PFSK-1 (cell line): Measurements from ENCODE around the gene OR51V1.

Source experiments
- POLR2AphosphoS5 ChIP-seq: IDR thresholded peaks from 2 replicates; pipeline ENCODE4 v1.6.1; 2012; ENCODE audit warnings: low read depth, mild to moderate bottlenecking, control low read depth, low read length, moderate library complexity
- SIN3A ChIP-seq: IDR thresholded peaks from 2 replicates; pipeline ENCODE4 v1.6.1; 2012; ENCODE audit warnings: mild to moderate bottlenecking, low read length, moderate library complexity, borderline replicate concordance; ENCODE audit not compliant: insufficient read depth
- TAF1 ChIP-seq: IDR thresholded peaks from 2 replicates; pipeline ENCODE4 v1.6.1; 2012; ENCODE audit warnings: low read length, control low read depth, borderline replicate concordance; ENCODE audit not compliant: insufficient read depth
- TF ChIP-seq, protein P1 (sequence below), 2 experiments: IDR thresholded peaks; 2 replicates each; pipeline versions ENCODE4 v1.6.1 to v1.8.0; 2011 to 2012; ENCODE audit warnings: low read depth in 2 of 2, low read length in 2 of 2, control low read depth in 1 of 2, inconsistent platforms in 1 of 2, mild to moderate bottlenecking in 1 of 2, moderate library complexity in 1 of 2; ENCODE audit not compliant: insufficient read depth in 1 of 2

DNA sequence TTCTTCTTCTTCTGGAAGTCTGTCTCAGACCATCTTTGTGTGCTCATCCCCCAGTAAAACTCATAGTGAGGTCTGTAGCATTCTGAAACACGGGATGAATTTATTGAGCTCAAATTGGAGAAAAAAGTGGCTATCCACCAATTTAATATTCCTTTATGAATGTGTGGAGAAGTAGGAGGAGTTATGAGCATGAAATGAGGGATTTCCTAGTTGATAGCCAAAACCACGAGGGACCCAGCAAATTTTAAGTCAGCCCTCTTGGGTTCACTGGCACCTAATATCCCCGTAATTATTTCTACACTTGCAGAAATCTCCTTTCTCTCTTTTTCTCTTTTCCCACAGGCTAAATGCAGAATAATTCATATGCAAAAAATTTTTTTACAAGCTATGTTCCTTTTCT lies 45.8 kb downstream of the OR51V1 start, which contains the start of gene OR52A1:
- no peak for TF ChIP-seq SIN3A
- TF ChIP-seq, protein P1, sequence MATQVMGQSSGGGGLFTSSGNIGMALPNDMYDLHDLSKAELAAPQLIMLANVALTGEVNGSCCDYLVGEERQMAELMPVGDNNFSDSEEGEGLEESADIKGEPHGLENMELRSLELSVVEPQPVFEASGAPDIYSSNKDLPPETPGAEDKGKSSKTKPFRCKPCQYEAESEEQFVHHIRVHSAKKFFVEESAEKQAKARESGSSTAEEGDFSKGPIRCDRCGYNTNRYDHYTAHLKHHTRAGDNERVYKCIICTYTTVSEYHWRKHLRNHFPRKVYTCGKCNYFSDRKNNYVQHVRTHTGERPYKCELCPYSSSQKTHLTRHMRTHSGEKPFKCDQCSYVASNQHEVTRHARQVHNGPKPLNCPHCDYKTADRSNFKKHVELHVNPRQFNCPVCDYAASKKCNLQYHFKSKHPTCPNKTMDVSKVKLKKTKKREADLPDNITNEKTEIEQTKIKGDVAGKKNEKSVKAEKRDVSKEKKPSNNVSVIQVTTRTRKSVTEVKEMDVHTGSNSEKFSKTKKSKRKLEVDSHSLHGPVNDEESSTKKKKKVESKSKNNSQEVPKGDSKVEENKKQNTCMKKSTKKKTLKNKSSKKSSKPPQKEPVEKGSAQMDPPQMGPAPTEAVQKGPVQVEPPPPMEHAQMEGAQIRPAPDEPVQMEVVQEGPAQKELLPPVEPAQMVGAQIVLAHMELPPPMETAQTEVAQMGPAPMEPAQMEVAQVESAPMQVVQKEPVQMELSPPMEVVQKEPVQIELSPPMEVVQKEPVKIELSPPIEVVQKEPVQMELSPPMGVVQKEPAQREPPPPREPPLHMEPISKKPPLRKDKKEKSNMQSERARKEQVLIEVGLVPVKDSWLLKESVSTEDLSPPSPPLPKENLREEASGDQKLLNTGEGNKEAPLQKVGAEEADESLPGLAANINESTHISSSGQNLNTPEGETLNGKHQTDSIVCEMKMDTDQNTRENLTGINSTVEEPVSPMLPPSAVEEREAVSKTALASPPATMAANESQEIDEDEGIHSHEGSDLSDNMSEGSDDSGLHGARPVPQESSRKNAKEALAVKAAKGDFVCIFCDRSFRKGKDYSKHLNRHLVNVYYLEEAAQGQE (IDR thresholded peaks at IDR 0.05; ENCODE audit: insufficient read depth in 1 of 2, low read depth in 2 of 2, low read length in 2 of 2), result no peak
- no peak for TF ChIP-seq TAF1
- TF ChIP-seq POLR2AphosphoS5, result no peak
